Stimulated activated CD4-positive, alpha-beta T cell treated with anti-CD3 and anti-CD28 coated beads, Interleukin-12 subunit alpha, Interleukin-12 subunit beta, amount 100 ng/mL, for 48 hours (primary cell): ENCODE data around the gene ANGPTL2.

ENCODE experiments used
- DNase-seq, 3 donors: peaks; one replicate each; pipeline ENCODE4 v3.0.0-alpha.2; 2020; ENCODE audit warnings: low read depth in 2 of 3, low spot score in 1 of 3

The ANGPTL2 gene

DNA sequence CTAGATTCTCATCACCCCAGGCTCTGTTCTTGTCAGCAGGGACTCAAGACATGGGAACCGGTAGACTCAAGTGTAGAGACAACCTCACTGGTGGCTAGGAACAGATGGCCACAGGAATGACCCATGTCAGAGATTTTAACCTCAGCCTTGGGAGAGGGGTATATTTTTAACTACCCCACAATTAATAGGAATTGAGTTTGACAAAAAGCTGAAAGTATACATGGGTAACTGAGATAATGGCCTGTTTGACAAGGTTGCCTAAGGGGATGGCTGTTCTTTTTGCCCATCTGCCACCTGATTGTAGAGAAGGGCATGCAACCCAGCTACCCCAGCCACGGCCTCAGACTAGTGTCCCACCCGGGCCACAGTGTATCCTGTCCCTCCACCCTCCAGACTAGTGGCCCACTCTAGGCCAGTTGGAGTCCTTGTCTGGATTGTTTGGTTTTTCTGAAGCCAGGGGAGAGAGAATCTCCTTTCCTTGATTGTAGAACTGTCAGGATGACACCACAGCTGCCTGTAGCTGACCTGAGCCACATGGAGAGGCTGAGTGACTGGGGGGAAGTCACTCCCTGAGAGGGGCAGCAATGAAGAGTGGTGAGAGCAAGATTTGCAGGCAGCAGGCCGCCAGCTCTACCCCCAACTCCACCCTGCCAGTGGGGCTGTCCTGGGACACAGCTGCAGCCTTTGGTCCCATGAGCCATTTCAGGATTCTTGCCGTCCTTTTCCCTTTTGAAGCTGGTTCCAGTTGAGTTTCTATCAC is 14.6 kb upstream of the ANGPTL2 start:
- DNase-seq = no peak

DNA sequence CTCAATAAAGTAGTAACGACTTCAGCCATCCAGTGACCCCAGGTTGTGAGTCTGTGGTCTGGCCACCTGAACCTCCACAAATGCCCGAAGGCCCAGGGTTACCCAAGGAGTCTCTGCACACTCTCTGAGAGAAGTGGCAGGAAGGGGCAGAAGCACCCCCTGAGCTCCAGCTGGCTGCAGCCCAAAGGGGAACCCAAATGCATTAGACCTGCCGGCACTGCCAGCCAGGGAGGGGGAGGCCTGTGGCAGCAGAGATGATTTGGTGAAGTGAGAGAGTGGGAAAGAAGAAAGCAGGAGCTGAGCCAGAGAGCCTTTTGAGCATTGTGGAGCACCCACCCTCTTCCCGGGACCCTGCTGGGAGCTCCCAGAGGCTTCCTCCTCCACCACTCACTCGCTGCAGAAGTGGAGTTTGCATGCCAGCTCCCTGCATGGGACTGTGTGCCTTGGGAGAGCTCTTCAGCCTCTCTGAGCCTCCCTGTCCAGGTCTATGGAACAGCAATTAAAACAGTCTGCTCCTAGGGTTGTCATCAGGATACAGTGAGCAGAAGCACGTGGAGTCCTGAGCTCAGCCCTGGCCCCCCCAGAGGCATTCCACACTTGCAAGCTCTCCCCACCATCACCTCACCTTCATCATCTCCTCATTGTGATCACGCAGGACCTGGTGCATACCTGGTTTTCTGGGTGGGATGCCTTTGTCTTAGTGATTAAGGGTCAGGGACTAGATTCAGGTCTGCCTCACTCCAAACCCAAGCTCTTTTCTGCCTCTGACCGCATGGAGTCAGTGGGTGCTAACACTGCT is 13.8 kb upstream of the ANGPTL2 start:
- DNase-seq = no peak

DNA sequence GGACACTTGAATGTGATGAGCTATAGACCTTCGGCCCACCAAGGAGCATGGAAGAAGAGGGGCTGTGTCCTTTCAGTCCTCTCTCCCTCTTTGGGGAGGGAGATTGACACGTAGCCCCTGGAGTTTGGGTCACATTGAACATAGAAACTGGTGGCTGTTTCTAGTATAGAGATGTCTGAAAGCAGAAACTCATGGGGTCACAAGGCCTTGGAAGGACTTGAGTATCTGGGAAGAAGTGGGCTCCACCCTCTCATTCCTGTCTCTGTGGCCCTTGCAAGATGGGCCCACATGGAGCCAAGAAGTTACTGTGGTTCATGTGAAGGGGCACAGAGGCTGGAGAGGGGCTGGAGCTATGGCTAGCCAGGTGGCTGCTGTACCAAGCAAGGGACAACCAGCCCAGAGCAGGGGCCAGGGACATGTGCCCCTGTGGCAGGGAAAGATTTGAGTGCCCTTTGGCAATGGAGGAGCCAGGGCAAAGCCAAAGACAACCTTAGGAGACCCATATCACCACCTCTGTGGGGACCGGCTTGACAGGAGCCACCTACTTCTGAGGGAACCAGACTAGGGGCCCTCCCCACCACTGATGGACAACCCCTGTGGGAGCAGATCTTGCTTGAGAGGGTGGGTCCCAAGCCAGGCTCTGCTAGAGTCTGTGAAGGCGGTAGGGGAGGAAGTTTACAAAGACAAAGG is 12.8 kb upstream of the ANGPTL2 start:
- DNase-seq = no peak

DNA sequence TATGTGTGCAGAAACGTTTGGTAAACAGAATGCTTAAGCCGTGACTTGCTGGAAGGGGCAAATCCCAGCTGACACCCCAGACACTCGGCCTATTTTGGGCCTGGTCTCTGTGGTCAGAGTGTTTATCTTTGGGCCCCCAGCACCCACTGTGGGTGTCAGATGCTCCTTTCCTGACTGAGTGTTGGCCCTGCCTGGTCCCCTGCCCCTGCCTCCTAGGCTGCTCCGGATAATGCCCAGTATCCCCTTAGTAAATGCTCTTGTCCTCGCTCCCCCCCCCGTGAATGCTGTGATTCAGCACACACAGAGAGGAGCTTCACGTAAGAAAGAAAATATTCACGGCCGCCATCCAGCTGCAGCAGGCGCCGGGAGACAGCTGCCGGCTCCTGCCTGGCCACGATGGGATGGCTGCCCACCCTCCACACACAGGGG is 11.3 kb upstream of the ANGPTL2 start:
- DNase-seq = no peak

DNA sequence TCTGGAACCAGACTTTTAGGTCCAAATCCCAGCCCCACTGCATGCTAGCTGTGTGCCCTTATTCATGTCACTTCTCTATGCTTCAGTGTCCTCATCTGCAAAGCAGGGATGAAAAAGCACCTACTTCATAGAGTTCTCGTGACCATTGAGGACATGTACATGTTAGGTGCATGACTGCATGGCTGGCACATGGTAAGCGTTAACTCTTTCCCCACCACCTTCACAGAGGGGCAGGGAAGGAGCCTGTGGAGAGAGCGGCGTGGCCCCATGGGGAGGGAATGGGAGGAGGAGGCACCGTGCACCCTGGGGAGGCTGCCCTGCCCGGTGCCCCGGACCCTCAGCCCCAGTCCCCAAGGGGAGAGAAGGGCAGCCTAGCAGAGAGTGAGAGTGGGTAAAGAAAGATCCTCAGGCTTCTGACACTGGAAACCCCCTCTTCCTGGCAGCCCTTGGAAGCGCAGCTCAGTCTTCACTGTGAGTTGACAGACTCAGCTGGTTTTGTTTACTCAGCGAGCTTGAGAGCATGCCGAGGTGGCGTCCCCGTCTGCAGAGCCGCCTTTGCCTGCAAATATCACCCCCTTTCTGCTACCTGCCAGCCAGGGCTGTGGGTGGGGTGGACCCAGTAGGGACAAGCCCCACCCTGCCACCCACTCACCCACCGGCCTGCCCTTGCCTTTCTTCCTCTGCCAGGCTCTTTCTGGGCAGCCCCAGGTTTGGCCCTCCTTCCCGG is 10.6 kb upstream of the ANGPTL2 start:
- no peak for DNase-seq

DNA sequence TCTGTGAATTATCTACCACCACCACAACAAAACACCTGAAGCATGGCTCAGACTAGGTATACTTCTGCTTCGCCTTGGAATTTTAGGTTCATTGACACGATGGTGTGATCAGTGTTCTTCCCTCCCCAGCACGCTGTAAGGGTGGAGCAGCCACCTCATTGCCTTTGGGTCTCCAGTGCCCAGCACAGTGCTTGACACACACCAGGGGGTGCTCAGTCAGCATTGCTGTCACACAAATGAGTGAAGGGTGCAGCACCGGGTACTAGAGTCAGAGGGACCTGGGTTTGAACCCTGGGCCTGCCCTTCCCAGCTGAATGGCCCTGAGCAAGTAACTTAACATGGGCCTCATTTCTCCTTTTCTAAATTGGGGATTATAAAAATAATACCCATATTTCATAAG is 9.9 kb upstream of the ANGPTL2 start:
- no peak for DNase-seq

DNA sequence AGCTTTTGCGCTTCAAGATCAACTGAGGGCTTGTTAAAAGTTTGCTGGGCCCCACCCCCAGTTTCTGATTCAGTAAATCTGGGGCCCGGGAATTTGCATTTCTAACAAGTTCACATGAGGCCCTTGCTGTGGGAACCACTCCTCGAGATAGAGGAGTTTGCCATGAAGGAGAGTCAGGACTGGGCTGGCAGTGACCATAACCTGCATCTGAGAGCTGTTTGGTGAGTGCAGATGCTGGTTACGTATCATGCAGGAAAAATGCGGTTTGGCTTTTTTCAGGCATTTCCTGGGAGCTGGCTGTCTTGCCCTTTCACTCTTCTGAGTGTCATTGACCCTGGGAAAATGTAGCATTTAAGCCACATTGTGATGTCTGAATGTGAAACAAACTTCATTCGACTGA is 9.4 kb upstream of the ANGPTL2 start:
- DNase-seq = no peak

DNA sequence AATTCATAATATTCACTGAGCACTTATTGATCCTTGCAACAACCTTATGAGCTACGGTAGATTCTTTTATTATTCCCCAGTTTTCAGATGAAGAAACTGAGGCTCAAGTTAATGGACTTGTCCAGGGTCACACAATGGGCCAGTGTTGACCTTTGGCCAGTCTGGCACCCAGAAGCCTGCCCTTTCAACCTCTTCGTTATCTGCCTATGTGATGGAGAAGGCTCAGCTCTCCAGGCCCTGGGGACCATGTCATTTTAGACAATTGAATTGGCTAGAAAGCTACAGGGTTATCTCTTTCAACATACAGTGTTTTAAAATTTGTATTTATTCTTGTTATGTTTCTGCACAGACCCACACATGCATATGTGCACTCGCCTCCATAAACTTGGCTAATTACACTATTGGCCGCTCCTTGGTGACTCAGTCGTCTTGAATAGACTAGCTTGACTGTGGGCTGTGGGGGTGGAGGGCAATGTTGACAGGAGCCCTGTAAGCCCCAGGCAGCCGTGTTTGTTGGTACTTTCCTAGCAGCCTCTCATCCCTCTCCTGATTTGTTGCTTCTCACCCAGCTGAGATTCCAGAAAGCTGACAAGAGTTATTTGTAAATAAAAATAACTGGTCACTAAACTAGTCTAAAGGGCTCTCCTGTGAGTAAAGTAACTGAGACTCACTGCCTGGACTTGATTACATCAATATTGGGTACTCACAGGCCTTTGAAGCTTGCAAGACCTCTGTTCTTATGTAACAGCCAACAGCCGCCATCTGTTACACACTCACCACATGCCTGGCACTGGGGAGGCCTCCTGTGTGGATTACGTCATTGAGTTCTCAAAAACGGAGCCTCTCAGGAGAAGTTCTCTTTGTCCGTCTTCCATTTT is 8.5 kb upstream of the ANGPTL2 start:
- DNase-seq = no peak

DNA sequence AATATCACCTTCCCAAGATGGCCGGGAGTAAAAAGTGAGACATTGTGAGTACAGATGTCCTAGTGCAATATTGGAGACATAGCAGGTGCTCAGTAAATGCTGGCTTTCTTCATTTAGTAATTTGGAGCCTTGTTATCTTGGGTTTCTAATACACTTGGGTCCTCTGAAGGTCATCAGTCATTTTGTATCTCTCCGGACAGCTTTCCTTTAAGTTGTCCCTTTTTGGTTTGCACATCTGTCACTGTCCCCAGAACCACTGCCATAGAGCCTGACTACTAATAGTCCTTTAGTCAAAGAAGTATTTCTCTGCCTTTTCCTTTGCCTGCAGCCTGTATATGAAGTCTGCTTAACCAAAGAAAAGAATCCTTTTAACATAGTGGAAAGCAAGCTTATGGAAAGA is 7.8 kb upstream of the ANGPTL2 start:
- DNase-seq = no peak

DNA sequence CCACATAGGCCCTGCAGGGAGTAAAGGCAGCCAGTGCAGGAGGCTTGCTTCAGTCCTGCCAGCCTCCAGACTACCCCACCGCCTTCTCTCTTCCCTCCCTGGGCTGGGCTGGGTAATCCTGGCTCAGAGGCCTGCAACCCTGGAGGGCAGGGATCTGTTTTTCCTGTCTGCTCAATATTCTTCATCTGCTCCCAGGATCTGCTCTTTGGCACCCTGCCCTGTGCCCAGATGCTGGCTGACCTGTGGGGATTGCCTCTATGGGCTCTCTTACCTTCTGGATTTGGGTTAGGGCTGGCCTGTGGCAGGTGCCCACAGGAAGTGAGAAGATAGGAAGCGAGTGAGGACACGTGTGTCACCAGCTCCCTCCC is 7.3 kb upstream of the ANGPTL2 start:
- DNase-seq = no peak

DNA sequence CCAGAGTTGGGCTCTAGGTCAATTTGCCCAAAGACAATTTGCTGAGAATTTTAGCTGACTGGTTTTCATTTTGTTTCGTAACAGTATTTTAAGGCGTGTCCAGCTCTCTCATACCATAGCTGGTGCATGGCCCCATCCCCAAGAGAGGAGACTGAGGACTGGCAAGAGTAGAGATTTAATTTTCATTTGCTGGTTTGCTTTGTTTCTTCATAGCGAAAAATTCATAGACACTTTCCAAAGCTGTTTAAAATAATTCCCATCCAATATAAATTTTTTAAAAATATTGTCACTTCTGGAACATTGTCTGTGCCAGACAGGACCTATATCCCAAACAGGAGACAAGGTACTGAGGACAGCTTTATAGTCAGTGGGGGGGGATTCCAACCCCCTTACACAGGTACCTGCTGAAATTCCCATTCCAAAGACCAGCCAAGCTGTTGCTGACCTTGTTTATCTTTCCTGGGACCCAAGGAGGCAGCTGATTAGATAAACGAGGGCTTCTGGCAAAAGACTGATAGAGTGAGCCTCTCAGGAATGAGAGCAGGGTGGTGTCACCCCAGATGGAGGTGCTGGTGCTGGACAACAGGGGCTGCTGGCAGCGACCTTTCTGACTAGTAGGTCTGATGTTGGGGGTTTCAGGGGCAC is 6.8 kb upstream of the ANGPTL2 start:
- DNase-seq = no peak

DNA sequence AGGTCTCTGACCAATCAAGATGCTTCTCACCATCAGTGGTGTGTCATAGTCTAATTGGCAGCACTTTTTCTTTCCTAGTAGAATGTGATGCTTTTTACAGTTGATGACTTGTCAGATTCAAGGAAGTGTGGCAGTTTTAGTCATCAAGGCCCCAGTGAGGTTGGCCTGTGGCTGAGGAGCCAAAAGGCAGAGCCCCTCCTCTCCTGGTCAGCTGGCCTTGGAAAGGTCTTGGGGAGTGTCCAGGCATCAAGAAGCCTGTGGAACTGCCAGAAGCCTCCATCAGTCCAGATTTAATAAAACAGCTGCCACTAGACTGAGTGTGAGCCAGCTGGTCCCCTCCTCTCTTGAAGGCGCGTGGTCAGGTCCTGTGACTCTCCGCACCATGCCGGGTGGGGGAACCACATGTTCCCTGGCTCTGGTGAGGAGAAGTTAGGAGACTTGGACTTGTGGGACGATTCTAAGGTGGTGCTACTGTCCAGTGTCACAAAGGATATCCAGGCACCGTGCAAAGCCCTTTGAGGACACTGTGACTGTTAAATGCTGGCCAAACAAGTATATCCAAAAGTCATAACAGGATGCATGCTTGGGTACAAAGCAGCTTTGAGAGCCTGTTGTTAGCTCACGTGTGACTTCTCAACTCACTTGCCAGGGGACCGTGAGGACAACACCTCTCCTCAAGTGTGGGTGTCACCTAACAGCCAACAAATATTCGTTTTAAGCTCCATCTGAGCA is 6.1 kb upstream of the ANGPTL2 start:
- no peak for DNase-seq

DNA sequence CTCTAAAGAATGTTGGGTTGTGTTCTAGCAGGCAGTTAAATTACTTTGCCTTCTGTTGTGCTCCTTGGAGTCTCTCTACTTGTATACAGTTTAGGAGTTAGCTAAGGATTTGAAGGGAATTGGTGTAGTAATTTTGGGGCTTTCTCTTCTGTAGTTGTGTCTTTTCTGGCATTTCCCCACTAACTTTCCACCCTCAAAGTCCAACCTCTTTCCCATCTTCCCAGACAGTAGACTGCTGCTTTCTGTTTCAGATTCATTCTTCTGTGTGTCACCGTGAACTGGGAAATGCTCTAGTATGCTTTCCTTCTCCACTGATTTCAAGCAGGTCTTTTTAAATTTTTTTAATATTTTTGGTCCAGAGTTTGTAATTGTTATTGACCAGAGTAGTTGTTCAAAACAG is 4.5 kb upstream of the ANGPTL2 start:
- no peak for DNase-seq

DNA sequence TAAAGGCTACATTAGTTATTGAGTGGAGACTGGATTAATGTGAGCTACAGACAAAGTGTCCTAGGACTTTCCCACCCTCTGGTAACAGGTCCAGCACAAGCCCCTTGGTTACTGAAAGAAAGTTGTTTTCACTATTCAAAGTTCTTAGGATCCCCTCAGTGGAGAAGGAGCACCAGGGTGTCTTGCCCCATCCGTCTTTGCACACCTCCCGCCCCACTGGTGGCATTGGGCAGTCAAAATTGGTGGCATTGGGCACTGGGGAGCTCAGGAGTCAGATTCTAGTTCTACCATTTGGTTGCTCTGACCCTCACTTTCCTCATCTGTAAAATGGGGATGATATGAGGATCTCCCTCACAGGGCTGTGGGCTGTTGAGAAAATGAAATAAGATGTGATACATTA is 2.4 kb upstream of the ANGPTL2 start:
- DNase-seq = no peak

DNA sequence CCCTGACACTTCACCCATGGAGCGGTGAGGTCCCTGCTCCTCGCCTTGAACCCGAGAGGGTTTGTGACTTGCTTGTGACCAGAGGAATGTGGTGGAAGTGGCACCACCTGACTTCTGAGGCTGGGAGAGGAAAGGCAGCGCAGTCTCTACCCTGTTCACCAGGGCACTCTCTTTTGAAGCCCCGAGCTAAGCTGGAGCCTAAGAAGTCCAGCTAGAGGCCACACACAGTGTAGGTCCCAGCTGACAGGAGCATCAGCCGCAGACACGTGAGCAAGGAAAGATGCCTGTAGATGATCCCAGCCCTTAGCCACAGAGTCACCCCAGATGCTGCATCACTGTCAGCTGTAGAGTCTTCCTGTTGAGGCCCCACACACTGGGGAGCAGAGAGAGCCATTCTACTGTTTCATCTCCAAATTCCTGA is 1.7 kb upstream of the ANGPTL2 start:
- no peak for DNase-seq

DNA sequence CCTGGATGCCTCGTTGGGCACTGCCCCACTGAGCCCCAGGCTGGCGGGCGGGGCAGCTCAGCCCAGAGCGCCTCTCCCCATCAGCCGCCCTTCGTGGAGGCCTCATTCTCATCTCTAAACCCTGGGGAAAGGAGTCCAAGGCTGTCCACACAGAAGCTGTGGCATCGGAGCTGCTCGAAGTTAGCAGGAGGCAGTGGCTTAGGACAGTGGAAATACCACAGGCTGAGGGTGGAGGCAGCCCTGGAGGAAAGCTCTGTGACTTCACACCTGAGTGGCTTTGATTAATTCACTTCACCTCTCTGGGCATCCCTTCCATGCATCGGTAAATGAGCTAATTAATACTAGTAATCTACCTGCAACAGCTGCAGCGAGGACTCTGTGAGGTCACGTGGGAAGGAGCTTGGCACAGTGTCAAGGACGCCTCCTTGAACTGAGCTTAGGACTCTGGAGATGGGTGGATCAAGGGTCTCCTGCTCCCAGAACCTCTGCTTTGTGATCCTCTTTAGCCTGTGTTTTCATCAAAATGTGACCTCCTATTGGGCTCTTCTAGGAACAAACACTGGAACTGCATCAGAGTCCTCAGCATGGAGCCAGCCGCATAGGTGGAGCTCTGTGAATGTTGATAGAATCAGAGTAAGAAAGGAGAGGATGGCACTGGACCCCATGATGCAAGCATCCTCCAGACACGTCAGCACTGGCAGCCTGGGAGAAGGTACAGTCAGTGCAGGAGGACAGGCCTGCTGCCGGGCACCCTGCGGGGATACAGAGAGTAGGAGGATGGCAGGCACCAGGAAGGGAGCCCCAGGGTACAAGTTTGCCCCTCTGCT is 842 bp upstream of the ANGPTL2 start:
- DNase-seq = no peak

DNA sequence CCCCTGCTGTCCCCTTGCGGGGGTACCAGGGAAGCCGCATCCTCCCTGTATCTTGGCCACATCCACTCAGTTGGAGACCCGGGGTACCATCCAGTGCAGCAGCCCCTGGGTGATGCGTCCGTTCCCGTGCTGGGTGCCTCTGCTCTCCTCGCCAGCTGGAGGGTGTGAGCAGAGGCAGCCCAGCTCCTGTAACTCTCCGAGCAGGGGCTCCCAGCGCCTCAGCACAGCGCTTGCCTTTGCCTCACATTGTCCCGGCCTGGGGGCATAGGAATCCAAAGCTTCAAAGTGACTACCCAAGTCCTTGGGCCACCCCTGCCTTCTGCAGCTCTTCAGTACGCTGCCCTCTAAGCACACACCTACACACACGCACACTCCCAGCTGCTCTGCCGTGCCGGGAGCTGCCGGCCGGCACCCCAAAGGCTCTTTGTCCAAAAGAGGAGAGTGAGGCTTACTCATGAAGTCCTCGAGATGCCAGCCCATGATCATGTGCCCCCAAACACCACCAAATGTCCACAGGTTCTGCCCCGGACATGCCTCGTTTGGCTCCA is 733 bp downstream of the ANGPTL2 start:
- DNase-seq = no peak

DNA sequence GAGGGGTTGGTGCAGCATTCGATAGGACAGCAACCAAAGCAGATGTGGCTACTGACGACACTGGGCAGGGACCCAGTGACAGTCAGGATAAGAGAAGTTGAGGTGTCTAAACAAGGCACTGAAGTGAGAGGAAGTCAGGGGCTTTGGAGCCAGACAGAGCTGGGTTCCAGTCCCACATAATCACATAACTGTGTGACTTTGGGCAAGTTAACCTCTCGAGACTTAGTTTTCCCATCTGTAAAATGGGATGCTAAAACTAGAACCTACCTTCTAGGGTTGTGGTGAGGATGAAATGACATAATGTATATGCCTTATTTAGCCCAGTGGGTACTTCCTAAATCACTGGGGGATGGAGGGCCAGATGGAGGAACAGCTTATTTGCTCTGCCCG is 3.1 kb downstream of the ANGPTL2 start:
- DNase-seq = no peak
